ENCODE data around the gene GPR32.
"Not testable (repeated sequence)": the region's sequence is repeated elsewhere in the genome, so short reads cannot be mapped to it uniquely, and the experiment has no call there.

Gene GPR32

DNA sequence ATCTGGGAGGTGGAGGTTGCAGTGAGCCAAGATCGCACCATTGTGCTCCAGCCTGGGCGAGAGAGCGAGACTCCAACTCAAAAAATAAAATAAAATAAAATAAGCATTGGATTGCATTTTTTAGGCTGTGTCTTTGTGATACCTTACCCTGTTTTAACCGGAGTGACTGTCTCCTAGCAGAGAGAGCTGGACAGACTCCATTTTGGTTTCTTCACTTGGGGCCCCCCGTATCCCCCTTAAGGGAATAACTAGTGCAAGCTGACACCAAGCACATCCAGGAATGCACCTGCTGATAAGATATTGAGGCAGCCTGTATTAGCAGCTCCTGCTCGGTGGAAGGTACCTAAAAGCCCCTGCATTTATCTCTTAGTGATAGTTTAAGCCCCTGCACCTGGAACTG is 20.8 kb upstream of the GPR32 start:
- DNase-seq: no peak

DNA sequence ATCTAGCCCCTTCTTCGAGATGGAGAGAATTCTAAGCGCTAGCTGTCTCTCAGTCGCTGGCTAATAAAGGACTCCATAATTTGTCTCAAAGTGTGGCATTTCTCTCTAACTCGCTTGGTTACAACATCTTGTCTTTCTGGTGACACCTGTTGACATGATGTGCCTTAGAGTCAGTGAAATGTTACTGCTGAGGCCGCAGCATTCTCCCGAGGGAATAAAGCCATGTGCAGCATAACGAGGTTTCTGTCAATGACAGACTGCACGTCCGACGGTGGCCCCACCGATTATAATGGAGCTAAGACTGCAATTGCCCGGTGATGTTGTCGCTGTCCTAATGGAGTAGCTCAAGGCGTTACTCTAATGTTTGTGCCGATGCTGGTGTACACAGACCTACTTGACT is 20.3 kb upstream of the GPR32 start:
- DNase-seq: no peak

DNA sequence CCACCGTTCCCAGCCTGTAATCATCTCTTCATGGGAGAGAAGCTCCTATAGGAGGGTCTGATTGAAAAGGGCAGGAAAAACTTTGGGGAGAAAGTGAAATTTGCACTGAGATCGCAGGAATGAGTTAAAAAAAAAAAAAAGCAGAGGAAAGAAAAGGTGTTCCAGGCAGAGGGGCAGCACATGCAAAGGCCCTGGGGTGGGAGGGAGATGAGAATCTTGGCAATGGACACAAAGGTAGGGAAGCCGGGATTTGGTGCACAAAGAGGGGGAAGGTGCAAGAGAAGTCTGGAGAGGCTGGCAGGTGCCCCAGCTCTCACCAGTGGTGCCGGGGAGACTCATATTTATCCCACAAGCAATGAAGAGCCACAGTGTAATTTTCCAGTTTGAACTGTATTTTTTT is 16.4 kb upstream of the GPR32 start:
- no peak for DNase-seq

DNA sequence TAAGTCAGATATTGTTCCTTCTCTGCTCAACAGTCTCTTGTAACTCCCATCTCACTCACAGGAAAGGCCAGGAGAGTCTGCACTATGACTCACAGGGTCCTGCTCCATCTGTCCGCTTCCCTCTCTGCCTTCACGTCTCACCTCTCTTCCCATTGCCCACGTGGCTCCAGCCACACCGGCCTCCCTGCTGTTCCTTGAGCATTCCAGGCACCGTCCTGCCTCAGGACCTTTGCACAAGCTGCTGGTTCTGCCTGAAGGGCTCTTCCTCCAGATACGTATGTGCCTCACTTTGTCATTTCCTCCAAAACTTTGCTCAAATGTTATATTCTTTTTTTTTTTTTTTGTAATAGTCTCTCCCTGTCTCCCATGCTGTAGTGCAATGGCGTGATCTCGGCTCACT is 14.0 kb upstream of the GPR32 start:
- DNase-seq: not testable (repeated sequence)

DNA sequence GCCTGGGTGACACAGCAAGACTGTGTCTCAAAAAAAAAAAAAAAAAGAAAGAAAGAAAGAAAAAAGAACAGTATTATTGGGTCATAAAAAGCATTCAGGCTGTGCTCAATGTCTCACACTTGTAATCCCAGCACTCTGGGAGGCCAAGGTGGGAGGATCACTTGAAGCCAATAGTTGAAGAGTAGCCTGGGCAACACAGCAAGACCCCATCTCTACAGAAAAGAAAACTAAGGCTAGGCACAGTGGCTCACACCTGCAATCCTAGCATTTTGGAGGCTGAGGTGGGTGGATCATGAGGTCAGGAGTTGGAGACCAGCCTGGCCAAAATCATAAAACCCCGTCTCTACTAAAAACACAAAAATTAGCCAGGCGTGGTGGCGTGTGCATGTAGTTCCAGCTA is 12.6 kb upstream of the GPR32 start:
- DNase-seq: not testable (repeated sequence)

DNA sequence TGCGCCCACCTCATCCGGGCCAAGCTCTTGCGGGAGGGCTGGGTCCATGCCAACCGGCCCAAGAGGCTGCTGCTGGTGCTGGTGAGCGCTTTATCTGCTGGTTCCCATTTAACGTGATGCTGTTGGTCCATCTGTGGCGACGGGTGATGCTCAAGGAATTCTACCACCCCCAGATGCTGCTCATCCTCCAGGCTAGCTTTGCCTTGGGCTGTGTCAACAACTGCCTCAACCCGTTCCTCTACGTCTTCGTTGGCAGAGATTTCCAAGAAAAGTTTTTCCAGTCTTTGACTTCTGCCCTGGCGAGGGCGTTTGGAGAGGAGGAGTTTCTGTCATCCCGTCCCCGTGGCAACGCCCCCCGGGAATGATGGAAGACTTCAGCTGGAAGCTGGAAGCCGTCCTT is 11.2 kb upstream of the GPR32 start:
- DNase-seq: not testable (repeated sequence)

DNA sequence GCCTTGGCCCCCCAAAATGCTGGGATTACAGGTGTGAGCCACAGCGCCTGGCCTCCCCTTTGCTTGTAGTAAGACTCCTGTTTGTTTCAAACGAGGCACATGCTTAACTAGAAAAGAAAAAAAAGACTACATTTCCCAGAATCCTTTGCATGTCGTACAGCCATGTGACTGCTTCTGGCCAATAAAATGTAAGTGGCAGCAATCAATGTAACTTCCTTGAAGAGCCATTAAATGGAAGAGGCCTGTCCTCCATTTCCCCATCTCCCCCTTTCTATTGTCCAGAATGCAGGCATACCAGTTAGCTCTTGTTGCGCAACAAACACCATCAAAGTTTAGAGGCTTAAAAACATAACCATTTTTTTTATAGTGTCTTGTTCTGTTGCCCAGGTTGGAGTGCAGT is 10.4 kb upstream of the GPR32 start:
- DNase-seq: no peak

DNA sequence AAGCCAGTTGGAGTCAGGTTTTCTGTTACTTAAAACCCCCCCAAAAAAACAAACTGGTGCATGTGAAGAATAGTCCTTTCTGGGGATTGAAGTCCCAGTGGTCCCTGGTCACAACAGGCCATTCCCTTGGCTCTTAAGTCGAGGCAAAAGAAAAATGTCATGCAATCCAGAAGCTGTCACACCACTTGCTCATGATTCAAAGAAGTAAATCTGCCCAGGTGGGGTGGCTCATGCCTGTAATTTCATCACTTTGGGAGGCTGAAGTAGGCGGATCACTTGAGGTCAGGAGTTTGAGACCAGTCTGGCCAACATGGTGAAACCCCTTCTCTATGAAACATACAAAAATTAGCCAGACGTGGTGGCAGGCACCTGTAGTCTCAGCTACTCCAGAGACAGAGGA is 8.8 kb upstream of the GPR32 start:
- not testable (repeated sequence) for DNase-seq

DNA sequence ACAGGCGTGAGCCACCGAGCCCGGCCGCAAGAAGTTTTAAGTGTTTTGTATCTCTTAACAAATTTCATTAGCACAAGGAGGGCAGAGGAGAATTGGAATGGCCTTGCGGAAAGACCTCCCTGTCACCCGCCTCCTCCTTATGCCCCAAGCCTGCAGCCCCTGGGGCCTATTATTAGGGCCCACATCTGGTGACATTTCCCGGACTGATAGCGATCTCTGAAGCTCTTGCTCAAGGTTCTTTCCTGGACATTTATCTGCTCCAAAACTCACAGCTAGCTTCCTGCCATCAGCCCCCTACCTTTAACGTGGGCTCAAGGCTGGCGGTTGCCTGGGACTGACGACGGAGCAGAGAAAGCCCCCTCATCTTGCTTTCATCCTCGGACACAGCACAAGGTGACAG is 6.7 kb upstream of the GPR32 start:
- not testable (repeated sequence) for DNase-seq

DNA sequence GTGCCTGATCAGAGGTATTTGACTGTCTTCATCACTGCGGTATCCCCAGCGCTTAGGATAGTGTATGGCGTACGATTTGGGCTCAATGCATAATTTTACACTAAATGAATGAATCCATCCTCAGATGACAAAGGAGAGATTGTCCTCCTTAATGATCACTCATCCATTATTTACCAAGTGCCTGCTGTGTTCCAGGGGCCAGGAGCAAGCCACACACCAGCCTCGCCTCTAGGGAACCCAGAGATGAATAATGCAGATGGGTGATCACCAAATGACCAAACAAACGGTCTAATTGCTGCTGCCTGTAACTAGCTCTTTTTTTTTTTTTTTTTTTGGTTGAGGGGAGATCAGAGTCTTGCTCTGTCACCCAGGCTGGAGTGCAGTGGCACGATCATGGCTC is 5.9 kb upstream of the GPR32 start:
- DNase-seq: no peak

DNA sequence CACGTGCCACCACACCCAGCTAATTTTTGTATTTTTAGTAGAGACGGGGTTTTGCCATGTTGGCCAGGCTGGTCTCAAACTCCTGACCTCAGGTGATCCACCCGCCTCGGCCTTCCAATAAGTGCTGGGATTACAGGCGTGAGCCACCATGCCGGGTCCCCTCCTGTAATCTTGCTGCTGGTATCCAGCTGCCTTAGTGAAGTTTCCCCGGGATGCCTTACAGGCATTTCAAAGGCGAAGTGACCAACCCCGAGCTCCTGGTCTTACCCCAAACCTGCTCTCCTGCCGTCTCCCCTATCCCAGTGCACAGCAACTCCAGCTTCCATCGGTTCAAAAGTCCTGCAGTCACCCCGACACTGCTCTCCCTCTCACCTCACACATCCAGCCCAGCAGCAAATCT is 3.5 kb upstream of the GPR32 start:
- not testable (repeated sequence) for DNase-seq

DNA sequence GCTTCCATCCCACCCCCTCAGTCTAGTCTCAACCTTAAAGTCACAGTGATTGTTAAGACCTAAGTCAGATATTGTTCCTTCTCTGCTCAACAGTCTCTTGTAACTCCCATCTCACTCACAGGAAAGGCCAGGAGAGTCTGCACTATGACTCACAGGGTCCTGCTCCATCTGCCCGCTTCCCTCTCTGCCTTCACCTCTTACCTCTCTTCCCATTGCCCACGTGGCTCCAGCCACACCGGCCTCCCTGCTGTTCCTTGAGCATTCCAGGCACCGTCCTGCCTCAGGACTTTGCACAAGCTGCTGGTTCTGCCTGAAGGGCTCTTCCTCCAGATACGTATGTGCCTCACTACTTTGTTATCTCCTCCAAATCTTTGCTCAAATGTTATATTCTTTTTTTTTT is 3.0 kb upstream of the GPR32 start:
- DNase-seq: not testable (repeated sequence)

DNA sequence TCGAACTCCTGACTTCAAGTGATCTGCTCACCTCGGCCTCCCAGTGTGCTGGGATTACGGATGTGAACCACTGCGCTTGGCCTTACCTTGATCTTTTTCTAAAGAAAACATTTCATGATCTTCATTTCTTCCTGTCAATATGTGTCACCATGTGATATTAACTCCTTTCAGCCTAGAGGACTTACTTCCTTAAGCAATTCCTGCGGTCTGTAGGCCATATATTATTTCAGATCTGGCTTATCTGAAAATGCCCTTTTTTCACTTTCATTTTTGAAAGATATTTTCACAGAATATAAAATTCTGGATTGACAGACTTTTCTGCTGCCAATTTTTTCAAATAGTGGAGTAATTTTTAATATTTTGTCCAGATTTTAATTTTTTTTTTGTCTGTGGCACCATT is 2.0 kb upstream of the GPR32 start:
- DNase-seq: no peak

DNA sequence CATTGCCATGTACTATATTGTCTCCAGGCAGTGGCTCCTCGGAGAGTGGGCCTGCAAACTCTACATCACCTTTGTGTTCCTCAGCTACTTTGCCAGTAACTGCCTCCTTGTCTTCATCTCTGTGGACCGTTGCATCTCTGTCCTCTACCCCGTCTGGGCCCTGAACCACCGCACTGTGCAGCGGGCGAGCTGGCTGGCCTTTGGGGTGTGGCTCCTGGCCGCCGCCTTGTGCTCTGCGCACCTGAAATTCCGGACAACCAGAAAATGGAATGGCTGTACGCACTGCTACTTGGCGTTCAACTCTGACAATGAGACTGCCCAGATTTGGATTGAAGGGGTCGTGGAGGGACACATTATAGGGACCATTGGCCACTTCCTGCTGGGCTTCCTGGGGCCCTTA is 624 bp downstream of the GPR32 start:
- no peak for DNase-seq

DNA sequence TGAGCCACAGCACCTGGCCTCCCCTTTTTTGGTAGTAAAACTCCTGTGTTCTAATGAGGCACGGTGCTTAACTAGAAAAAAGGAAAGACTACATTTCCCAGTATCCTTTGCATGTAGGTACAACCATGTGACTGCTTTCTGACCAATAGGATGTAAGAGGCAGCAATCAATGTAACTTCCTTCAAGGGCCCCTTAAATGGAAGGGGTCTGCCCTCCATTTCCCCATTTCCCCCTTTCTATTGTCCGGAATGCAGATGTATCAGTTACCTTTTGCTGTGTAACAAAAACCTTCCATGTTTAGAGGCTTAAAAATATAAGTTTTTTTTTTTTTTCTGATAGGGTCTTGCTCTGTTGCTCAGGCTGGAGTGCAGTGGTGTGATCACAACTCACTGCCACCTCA is 2.2 kb downstream of the GPR32 start:
- no peak for DNase-seq

DNA sequence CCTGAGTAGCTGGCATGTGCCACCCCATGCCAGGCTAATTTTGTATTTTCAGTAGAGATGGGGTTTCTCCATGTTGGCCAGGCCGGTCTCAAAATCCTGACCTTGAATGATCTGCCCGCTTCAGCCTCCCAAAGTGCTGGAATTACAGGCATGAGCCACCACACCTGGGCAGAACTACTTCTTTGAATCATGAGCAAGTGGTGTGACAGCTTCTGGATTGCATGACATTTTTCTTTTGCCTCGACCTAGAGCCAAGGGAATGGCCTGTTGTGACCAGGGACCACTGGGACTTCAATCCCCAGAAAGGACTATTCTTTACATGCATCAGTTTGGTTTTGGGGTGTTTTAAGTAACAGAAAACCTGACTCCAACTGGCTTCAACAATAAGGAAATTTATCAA is 2.6 kb downstream of the GPR32 start:
- not testable (repeated sequence) for DNase-seq

DNA sequence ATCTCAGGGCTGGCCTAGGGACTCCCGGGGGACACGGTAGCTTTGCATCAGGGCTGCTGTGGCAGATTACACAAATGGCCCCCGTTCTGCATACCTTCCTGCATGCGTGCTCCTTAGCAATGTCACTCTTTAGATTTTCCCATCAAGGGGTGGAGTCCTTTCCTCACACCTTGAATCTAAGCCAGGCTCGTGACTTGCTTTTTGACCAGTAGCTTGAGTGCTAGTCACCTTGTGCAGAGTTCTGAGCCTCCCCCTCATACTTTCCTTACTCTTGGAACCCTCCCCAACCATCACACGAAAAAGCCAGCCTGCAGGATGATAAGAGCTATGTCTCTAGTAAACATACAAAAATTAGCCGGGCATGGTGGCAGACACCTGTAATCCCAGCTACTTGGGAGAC is 3.2 kb downstream of the GPR32 start:
- not testable (repeated sequence) for DNase-seq

DNA sequence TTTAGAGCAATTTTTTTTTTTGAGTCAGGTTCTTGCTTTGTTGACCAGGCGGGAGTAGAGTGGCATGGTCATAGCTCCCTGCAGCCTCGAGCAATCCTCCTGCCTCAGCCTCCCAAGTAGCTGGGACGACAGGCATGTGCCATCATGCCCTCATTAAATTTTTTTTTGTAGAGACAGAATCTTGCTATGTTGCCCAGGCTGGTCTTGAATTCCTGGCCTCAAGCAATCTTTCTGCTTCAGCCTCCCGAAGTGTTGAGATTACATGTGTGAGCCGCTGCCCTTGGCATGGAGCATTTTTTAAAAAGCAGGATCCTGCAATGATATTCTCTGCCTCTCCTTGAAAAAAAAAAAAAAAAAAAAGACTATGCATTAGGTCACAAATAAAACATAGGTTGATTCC is 5.9 kb downstream of the GPR32 start:
- no peak for DNase-seq

DNA sequence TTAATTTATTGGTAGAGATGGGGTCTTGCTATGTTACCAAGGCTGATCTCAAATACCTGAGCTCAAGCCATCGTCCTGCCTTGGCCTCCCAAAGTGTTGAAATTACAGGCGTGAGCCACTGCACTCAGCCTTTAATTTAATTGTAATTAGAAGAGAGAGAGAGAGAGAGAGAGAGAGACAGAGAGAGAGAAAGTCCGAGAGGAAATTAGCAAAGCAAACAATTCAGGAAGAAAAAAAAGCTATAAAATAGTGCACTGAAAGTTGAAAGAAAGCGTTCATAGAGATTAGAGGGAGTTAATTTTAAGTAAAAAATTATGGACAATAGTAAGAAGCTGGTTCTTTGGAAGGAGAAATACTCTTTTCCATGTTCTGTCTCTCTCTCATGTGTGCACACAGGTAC is 7.0 kb downstream of the GPR32 start:
- no peak for DNase-seq

DNA sequence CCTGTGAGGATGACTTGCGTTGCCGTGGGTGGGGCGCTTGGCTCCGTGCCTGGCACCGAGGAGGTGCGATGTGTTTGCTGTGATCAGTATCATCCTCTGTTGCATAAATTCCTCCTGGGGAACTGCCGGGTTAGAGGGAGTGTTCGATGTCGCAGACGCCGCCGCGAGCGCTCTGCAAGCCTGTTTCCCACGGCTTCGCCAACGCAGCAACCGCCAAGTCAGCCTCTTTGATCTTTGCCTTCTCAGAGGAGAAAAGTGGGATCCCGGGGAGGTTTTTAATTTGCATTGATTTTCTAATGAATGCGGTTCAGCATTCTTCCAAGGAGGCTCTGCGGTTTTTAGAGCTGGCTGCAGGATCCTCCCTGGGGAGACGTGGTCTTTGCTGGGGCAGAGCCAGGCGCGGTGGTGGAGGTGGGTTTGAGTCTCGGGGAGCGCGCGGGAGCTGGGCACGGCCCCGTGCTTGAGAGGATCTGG is 7.6 kb downstream of the GPR32 start:
- DNase-seq: no peak

DNA sequence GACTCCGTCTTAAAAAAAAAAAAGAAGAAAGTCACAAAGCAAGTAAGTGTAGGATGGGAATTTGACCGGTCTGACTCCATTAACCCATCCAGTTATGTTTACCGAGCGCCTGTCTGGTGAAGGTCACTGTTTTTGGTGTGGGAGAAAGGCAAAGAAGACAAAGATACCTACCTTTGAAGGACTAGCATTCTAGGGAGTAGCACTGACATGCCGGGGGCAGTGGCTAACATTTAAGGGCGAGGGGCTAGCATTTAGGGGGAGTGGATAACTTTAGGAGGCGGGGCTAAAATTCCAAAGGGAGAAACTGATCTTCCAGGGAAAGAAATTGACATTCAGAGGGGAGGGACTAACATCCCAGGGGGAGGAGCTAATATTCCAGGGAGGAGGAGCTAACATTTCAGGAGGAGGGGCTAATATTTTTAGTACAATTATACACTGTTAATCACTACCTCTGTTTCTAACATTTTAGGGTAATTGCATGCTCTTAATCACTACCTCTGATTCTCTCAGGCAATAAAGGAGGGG is 8.7 kb downstream of the GPR32 start:
- DNase-seq: no peak

DNA sequence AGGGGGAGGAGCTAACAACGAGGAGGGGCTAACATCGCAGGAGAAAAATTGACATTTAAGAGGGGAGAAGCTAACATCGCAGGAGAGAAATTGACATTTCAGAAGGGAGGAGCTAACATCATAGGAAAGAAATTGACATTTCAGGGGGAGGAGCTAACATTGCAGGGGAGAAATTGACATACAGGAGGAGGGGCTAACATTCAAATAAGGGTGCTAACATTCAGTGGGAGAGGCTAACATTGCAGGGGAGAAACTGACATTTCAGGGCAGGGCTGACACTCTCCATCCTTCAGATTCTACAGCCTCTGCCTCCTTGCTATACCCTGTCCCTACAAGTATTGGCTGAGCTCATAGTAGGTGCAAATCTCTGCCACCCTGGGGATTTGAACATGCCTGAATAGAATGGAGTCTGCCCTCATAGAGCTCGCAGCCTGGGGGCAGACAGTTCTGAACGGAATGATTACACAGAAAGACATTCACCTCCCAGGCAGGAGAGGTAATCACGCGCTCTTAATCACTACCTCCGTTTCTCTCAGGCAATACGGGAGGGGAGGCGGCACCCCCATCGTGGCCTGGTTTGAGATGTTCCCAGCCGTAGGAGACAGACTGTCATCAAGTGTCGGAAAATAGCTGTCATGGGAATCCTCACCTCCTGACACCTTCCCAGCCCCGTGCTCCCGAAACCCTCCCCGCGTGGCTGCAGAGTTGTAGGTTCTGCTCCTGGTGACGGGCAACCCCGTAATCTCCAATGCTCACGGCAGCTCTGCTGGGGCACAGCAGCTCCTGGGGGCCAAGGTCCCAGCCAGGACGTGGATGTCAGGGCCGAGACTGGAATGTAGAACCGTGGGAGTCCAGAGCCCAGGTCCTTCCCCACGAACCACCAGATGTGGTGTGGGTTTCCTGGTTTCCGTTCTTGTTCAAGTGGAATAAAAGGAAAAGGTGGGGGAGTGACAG is 9.5 kb downstream of the GPR32 start:
- DNase-seq: no peak

DNA sequence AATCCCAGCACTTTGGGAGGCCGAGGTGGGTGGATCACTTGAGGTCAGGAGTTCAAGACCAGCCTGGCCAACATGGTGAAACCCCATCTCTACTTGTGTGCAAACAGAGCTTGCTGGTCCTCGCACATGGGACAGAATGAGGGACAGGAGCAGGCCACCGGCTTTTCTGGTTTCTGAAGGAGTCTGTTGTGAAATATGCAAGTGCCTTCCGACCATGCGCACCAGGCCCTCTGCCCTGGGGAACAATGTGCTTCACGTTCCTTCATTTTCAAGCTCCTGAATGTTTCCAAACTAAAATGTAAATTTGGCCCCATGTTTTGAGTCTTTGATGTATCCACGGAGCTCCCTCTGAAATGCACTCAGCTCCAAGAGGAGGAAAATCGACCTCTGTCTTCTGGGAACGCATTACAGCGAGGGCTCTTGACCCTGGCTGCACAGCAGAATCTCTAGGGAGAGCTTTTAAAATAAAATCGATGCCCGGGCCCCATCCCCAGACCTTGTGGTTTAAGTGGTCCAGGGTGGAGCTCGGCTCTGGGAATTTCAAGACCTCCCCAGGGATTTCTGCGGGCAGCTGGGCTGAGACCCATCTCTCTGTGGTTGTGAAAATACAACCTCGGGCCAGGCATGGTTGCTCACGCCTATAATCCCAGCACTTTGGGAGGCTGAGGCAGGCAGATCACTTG is 10.6 kb downstream of the GPR32 start:
- DNase-seq: no peak

DNA sequence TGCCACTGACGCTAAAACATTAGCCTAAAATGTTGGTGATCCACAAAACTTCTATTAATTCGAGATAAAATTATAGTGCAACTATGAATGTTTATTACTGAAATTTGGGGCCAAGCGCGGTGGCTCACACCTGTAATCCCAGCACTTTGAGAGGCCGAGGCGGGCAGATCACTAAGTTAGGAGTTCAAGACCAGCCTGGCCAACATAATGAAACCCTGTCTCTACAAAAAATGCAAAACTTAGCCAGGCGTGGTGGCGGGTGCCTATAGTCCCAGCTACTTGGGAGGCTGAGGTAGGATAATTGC is 13.5 kb downstream of the GPR32 start:
- not testable (repeated sequence) for DNase-seq

Measured in 8988T (cell line).